Naive thymus-derived CD4-positive, alpha-beta T cell (primary cell): ENCODE results near the gene SERTAD2. TPM values are rescaled to one million over a fixed set of nuclear protein-coding genes. Genes with fewer than 3 reads are reported as not detected.
A peak's percentile ranks its signal among the peaks of the same experiment; 100 is the strongest.

Experiments used
- ATAC-seq: fragments of 150-1000 bp; cut with Tn5 transposase; 2 replicates; pipeline ENCODE4 v1.10.0; 2021; ENCODE audit warnings: mild to moderate bottlenecking, moderate library complexity
- CTCF ChIA-PET: fragments of 350-600 bp; sonication (Branson Sonifier 250); formaldehyde crosslinking; loops from one replicate; lab custom pipeline; 2021; ENCODE audit warnings: antibody characterized with exemption; lab: Charles Lee
- POLR2A ChIA-PET: fragments of 350-600 bp; sonication (Branson Sonifier 250); formaldehyde crosslinking; loops from one replicate; lab custom pipeline; 2021; ENCODE audit warnings: antibody characterized with exemption, inconsistent platforms; lab: Charles Lee
- DNase-seq, 9 donors: peaks; one replicate each; pipeline versions ENCODE4 v3.0.0 to v3.0.0-alpha.2; 2020 to 2022; ENCODE audit warnings: mixed read lengths in 1 of 9
- H3K27ac ChIP-seq: one replicate; pipeline ENCODE4 v1.7.0; 2013; ENCODE audit warnings: mild to moderate bottlenecking, low read depth, low read length, moderate library complexity
- H3K27me3 ChIP-seq, 2 donors: one replicate each; pipeline ENCODE4 v1.7.0; 2013; ENCODE audit warnings: low read length in 2 of 2, mild to moderate bottlenecking in 2 of 2, moderate library complexity in 2 of 2; ENCODE audit not compliant: control insufficient read depth in 2 of 2, insufficient read depth in 2 of 2
- H3K36me3 ChIP-seq, 3 experiments: 1 replicate in 2 of 3; 2 replicates in 1 of 3; pipeline ENCODE4 v1.7.0; 2013; ENCODE audit warnings: low read length in 3 of 3, mild to moderate bottlenecking in 3 of 3, moderate library complexity in 1 of 3; ENCODE audit not compliant: insufficient read depth in 3 of 3, control insufficient read depth in 2 of 3
- H3K4me1 ChIP-seq, 2 donors: one replicate each; pipeline ENCODE4 v1.7.0; 2013; ENCODE audit warnings: low read length in 2 of 2, mild to moderate bottlenecking in 2 of 2, moderate library complexity in 1 of 2; ENCODE audit not compliant: control insufficient read depth in 2 of 2, insufficient read depth in 2 of 2
- H3K4me3 ChIP-seq: 2 replicates; pipeline ENCODE4 v1.7.0; 2013; ENCODE audit warnings: mild to moderate bottlenecking, low read length
- H3K9me3 ChIP-seq, 3 experiments: 1 replicate in 2 of 3; 2 replicates in 1 of 3; pipeline ENCODE4 v1.7.0; 2013; ENCODE audit warnings: low read length in 3 of 3; ENCODE audit not compliant: control insufficient read depth in 2 of 3
- H3K27ac Mint-ChIP-seq, 9 donors: one replicate each; pipeline ENCODE4 v1.8.0; 2020 to 2022; ENCODE audit warnings: mixed read lengths in 9 of 9, mild to moderate bottlenecking in 8 of 9, moderate library complexity in 5 of 9, inconsistent platforms in 2 of 9
- H3K27me3 Mint-ChIP-seq, 5 donors: one replicate each; pipeline ENCODE4 v1.8.0; 2021 to 2022; ENCODE audit warnings: mixed read lengths in 5 of 5, mild to moderate bottlenecking in 1 of 5
- H3K36me3 Mint-ChIP-seq, 5 donors: one replicate each; pipeline ENCODE4 v1.8.0; 2020 to 2022; ENCODE audit warnings: mixed read lengths in 5 of 5, mild to moderate bottlenecking in 3 of 5, inconsistent platforms in 1 of 5
- H3K4me1 Mint-ChIP-seq, 7 donors: one replicate each; pipeline ENCODE4 v1.8.0; 2020 to 2022; ENCODE audit warnings: mixed read lengths in 7 of 7, mild to moderate bottlenecking in 3 of 7, inconsistent platforms in 1 of 7
- H3K4me3 Mint-ChIP-seq, 10 donors: one replicate each; pipeline ENCODE4 v1.8.0; 2020 to 2022; ENCODE audit warnings: mild to moderate bottlenecking in 10 of 10, mixed read lengths in 10 of 10, moderate library complexity in 6 of 10, inconsistent platforms in 2 of 10
- H3K9me3 Mint-ChIP-seq, 11 donors: one replicate each; pipeline ENCODE4 v1.8.0; 2020 to 2022; ENCODE audit warnings: mixed read lengths in 11 of 11, mild to moderate bottlenecking in 4 of 11, inconsistent platforms in 1 of 11, moderate library complexity in 1 of 11
- intact Hi-C, 2 donors: fragments of 100-400 bp; cut with micrococcal nuclease; formaldehyde crosslinking; loops; one replicate each; pipeline ENCODE4 v1.15.1; 2023
- polyA plus RNA-seq, 2 donors: library from polyadenylated mRNA; unstranded; fragments of 300-500 nt; fragmentation: Illumina TruSeq; gene quantifications; one replicate each; pipeline ENCODE4 v1.2.3, GENCODE V29; 2021
- total RNA-seq, 6 experiments: library from RNA in 5 of 6; stranded (reverse) in 5 of 6; gene quantifications; 1 replicate in 5 of 6; 2 replicates in 1 of 6; pipeline ENCODE4 v1.2.3 and lab custom pipeline; 2021 to 2026

SERTAD2 gene, protein sequence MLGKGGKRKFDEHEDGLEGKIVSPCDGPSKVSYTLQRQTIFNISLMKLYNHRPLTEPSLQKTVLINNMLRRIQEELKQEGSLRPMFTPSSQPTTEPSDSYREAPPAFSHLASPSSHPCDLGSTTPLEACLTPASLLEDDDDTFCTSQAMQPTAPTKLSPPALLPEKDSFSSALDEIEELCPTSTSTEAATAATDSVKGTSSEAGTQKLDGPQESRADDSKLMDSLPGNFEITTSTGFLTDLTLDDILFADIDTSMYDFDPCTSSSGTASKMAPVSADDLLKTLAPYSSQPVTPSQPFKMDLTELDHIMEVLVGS
- 10 to 100 TPM; 34.3 to 43.8 (median 40.1) TPM for total RNA-seq
- polyA plus RNA-seq: 1 to 10 TPM; 5.2 to 6.9 TPM
- 61.0 reads per million, percentile 75 among the genes with 10 or more reads in this experiment for total RNA-seq (lab: John Stamatoyannopoulos, UW)

DNA sequence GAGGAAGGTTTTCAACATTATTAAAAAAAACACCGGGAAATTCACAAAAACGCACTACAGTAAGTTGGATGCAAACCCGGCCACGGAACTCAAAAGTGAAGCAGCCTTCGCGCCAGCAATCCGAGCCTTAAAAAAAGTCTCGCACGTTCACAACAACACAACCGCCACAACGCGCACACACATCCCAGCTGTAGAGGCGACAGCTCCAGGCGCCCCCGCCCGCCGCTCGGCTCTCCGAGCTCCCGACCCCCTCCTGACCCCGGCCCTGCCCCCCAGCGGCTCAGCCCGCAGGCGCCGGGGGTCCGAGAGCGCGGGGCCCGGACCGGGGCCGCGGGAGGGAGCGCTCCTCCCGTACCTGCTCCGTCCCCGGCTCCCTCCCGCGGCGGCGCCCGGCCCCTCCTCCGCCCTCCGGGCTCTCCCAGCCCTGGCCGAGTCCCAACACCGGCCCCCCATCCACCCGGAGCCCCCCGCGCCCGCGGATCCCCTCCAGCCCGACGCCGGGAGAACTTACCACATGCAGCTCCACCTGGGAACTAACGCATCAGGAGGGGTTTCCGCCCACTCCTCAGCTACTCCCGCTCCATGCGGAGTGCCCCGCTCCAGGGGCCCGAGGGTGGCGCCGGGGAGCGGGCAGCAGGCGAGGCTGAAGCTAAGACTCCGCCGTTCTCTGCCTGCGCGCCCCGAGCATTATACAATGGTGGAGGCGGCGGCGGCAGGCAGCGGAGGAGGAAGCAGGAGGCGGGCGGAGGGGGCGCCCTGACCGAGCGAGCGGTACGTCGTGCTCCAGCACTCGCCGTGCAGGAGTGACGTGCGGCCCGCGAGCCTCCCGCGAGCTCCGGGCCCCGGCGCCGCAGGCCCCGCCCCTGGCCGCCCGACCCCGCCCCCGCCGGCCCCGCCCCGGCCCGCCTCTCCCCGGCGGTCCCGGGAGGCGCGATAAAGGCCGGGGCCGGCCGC lies at the start of gene SERTAD2:
TSS of gene SERTAD2 (minus strand) at position 805 of the 954 bp plus-strand sequence. CDS start 17,042 bp downstream, outside the sequence.
- H3K27me3 ChIP-seq: no peaks in the 10 kb centered on the region
- peak within 1 kb of the TSS; percentile 90 for H3K27ac ChIP-seq
- peaks cover 8 to 44% of the 10 kb centered on the region in 2 donors for H3K4me1 ChIP-seq
- peak; percentile 80 to 89 (median 86) for DNase-seq
- Mint-ChIP-seq H3K9me3 (no peaks in the 10 kb centered on the region), H3K27me3 (no peaks in the 10 kb centered on the region), H3K27ac (peak within 1 kb of the TSS; percentile 81 to 98 (median 94)), H3K4me3 (peak within 1 kb of the TSS; percentile 84 to 99 (median 96)), H3K4me1 (peaks cover 45 to 84% (median 81%) of the 10 kb centered on the region in 7 donors), H3K36me3 (peaks cover 0 to 5% (median 0%) of the 10 kb centered on the region in 5 donors)
- peak within 1 kb of the TSS; percentile 66 for H3K4me3 ChIP-seq
- peak; percentile 93 for ATAC-seq
- H3K36me3 ChIP-seq: peaks cover 0 to 4% (median 0%) of the 10 kb centered on the region in 3 experiments
- H3K9me3 ChIP-seq: no peaks in the 10 kb centered on the region
- intact Hi-C loops: loop anchor here (1.0 to 10.0 kb wide), 18 partner anchors 13 to 1065 kb away; partner anchors contain the start of genes AFTPH (in 2 of the 2), CEP68 (in 1 of the 2), MDH1 (in 1 of the 2) and PELI1 (in 1 of the 2)
- CTCF ChIA-PET: interaction anchor here (0.6 to 10.8 kb wide), 21 partner anchors 9 to 211 kb away, joined by 3 to 117 read pairs (median 3); partner anchors contain the start of gene AFTPH
- POLR2A ChIA-PET: interaction anchor here (0.6 to 18.3 kb wide), 35 partner anchors 9 to 511 kb away, joined by 3 to 433 read pairs (median 6); partner anchors contain the start of gene AFTPH

DNA sequence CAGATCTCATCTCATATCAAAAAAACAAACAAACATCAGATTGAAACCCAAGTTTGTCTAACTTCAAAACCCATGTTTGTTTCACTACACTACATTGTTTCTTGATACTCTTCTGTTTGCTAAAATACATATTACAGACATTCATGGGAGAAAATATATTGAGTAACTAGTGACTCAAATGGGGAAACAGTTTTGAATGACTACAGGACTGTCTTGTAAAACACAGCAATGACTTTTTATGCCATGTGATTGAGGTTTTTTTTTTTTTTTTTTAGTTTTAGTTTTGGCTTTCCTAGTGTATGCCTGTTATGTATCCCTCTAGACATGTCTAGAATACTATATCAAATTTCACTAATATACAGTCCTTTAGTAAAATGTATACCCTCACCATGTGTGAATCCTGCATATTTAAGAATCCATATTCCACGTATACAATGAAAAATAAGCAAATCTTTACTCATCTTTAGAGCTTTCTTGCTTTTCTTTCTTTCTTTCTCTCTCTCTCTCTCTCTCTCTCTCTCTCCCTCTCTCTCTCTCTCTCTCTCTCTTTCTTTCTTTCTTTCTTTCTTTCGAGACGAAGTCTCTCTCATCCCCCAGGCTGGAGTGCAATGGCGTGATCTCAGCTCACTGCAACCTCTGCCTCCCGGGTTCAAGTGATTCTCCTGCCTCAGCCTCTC lies 46.6 kb upstream of the SERTAD2 start:
- H3K36me3 ChIP-seq: no peaks in the 10 kb centered on the region
- peak; percentile 58 for ATAC-seq
- H3K4me1 ChIP-seq: peaks cover 7 to 12% of the 10 kb centered on the region in 2 donors
- no peak for DNase-seq
- Mint-ChIP-seq H3K4me3 (peak overlapping the region in 1 of 10 donors; percentile 60), H3K9me3 (peaks cover 0 to 4% (median 0%) of the 10 kb centered on the region in 11 donors), H3K27ac (peak overlapping the region in 4 of 9 donors; percentile 9 to 82 (median 32)), H3K4me1 (peaks cover 21 to 59% (median 41%) of the 10 kb centered on the region in 7 donors), H3K27me3 (no peaks in the 10 kb centered on the region), H3K36me3 (peaks cover 0 to 36% (median 4%) of the 10 kb centered on the region in 5 donors)
- ChIA-PET CTCF (no interaction called here), POLR2A (no interaction called here)
- no peak overlapping the region for H3K27ac ChIP-seq
- no peak overlapping the region for H3K4me3 ChIP-seq
- H3K9me3 ChIP-seq: no peaks in the 10 kb centered on the region
- intact Hi-C loops: loop anchor here in 1 of 2 donors (1.0 kb wide), 1 partner anchor 51 kb away; no protein-coding TSS in a partner anchor
- H3K27me3 ChIP-seq: no peaks in the 10 kb centered on the region

DNA sequence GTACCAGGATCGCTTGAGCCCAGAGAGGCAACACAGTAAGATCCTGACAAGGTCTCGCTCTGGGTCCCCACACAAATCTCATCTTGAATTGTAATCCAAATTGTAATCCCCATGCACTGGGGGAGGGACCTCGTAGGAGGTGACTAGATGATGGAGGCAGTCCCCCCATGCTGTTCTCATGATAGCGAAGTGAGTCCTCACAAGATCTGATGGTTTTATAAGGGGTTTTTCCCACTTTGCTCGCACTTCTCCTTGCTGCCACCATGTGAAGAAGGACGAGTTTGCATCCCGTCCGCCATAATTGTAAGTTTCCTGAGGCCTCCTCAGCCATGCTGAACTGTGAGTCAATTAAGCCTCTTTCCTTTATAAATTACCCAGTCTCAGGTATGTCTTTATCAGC lies 46.0 kb upstream of the SERTAD2 start:
- H3K27me3 ChIP-seq: no peaks in the 10 kb centered on the region
- intact Hi-C loops: loop anchor here (1.0 to 2.0 kb wide), 4 partner anchors 25 to 53 kb away; no protein-coding TSS in a partner anchor
- ATAC-seq (peak; percentile 58), DNase-seq (no peak)
- peaks cover 21 to 59% (median 41%) of the 10 kb centered on the region in 7 donors for H3K4me1 Mint-ChIP-seq
- POLR2A ChIA-PET: no interaction called here
- no peaks in the 10 kb centered on the region for H3K36me3 ChIP-seq
- H3K4me1 ChIP-seq: peaks cover 8 to 12% of the 10 kb centered on the region in 2 donors
- no peaks in the 10 kb centered on the region for H3K27me3 Mint-ChIP-seq
- peaks cover 0 to 33% (median 4%) of the 10 kb centered on the region in 5 donors for H3K36me3 Mint-ChIP-seq
- peak overlapping the region in 1 of 10 donors; percentile 60 for H3K4me3 Mint-ChIP-seq
- H3K9me3 Mint-ChIP-seq: peaks cover 0 to 4% (median 0%) of the 10 kb centered on the region in 11 donors
- H3K27ac ChIP-seq: no peak overlapping the region
- no peaks in the 10 kb centered on the region for H3K9me3 ChIP-seq
- peak overlapping the region in 5 of 9 donors; percentile 9 to 82 (median 27) for H3K27ac Mint-ChIP-seq
- H3K4me3 ChIP-seq: no peak overlapping the region
- CTCF ChIA-PET: no interaction called here

DNA sequence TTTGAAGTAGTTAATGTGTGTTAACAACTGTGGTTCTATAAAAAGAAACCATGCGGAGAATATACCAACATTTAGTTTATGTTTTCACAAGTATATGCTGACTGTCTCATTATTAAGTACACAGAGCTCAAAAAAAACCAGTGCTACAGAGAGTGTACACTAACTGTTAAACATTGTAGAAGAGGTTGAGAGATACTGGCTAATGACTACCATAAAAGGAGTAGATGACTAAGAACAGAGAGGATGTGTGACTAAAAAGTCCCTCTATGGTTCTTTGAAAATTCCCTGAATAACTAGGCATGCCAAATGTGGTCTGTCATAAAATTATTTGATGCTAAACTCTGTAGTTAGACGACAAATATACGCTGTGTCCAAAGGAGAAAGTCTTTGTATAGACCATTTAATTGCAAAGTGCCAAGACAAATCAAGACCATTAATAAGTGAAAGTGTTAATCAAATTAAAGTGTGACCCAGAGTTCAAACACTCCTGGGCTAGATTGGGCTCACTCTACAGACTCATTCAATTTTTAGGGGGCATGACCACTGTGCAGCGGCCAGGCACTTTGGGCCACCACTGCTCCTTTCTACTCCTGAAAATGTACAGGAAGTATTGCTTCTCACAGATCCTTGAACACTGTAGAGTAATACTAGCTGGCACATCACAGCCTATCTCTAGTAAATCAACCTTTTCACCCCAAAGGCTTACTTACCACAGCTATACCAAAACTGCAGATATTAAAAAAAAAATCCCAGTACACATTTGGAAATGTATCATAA lies 45.1 kb upstream of the SERTAD2 start:
- Histone ChIP-seq H3K36me3 (no peaks in the 10 kb centered on the region), H3K9me3 (no peaks in the 10 kb centered on the region), H3K4me1 (peaks cover 8 to 12% of the 10 kb centered on the region in 2 donors), H3K27me3 (no peaks in the 10 kb centered on the region), H3K27ac (no peak overlapping the region), H3K4me3 (no peak overlapping the region)
- DNase-seq: no peak
- H3K4me1 Mint-ChIP-seq: peaks cover 21 to 59% (median 41%) of the 10 kb centered on the region in 7 donors
- intact Hi-C loops: loop anchor here (1.0 to 2.0 kb wide), 4 partner anchors 24 to 52 kb away; no protein-coding TSS in a partner anchor
- H3K4me3 Mint-ChIP-seq: peak overlapping the region in 1 of 10 donors; percentile 80
- CTCF ChIA-PET: no interaction called here
- ATAC-seq: peak; percentile 76
- H3K9me3 Mint-ChIP-seq: peaks cover 0 to 4% (median 0%) of the 10 kb centered on the region in 11 donors
- peaks cover 0 to 34% (median 4%) of the 10 kb centered on the region in 5 donors for H3K36me3 Mint-ChIP-seq
- POLR2A ChIA-PET: interaction anchor here (4.2 kb wide), 1 partner anchor 46 kb away, joined by 20 read pairs; the partner anchor contains the start of gene SERTAD2
- no peaks in the 10 kb centered on the region for H3K27me3 Mint-ChIP-seq
- H3K27ac Mint-ChIP-seq: peak overlapping the region in 4 of 9 donors; percentile 2 to 79 (median 36)

DNA sequence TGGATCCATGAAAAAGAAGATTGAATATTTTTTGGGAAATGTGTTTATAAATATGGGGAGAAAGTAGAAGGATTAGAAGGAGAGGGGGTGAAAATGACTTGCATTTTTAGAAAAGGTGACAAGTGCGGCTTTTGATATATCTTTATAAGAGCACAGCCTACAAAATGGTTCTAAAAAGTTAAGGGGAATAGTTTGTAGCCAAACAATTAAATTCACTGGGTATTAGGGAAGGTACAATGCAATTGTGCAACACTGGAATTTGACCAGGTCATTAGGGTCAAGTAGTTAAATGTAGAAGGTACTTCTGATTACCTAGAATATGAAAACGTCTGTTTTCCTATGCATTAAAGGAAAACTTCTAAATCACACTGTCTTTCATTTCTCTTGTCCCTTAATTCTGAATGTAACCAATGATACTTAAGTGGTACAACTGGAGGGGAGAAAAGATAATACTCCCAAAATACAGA lies 44.5 kb upstream of the SERTAD2 start:
- Mint-ChIP-seq H3K27me3 (no peaks in the 10 kb centered on the region), H3K36me3 (peaks cover 0 to 36% (median 4%) of the 10 kb centered on the region in 5 donors), H3K4me1 (peaks cover 21 to 59% (median 41%) of the 10 kb centered on the region in 7 donors), H3K9me3 (peaks cover 0 to 6% (median 0%) of the 10 kb centered on the region in 11 donors), H3K27ac (peak overlapping the region in 1 of 9 donors; percentile 79), H3K4me3 (peak overlapping the region in 1 of 10 donors; percentile 80)
- H3K4me3 ChIP-seq: no peak overlapping the region
- DNase-seq (no peak), ATAC-seq (no peak)
- H3K27ac ChIP-seq: no peak overlapping the region
- no peaks in the 10 kb centered on the region for H3K27me3 ChIP-seq
- intact Hi-C loops: loop anchor here (1.0 to 2.0 kb wide), 4 partner anchors 23 to 51 kb away; no protein-coding TSS in a partner anchor
- CTCF ChIA-PET: no interaction called here
- H3K4me1 ChIP-seq: peaks cover 8 to 12% of the 10 kb centered on the region in 2 donors
- H3K9me3 ChIP-seq: no peaks in the 10 kb centered on the region
- POLR2A ChIA-PET: interaction anchor here (4.2 kb wide), 1 partner anchor 45 kb away, joined by 20 read pairs; the partner anchor contains the start of gene SERTAD2
- H3K36me3 ChIP-seq: no peaks in the 10 kb centered on the region
